GM18907 (cell line): ENCODE data around the gene PRPF39.
"Not testable (repeated sequence)": the region's sequence is repeated elsewhere in the genome, so short reads cannot be mapped to it uniquely, and the experiment has no call there.

ENCODE experiments used
- ATAC-seq: cut with Tn5 transposase; IDR thresholded peaks from one replicate; pipeline ENCODE4 v1.9.1; 2021; ENCODE audit warnings: mild to moderate bottlenecking, moderate library complexity; ENCODE audit not compliant: unreplicated experiment

Gene PRPF39

GRCh38 chr14:45135659-45136395 lies 51.9 kb downstream of the PRPF39 start, which contains the start of gene FANCM:
Gene FANCM (plus strand): TSS chr14:45135930. CDS start chr14:45136032, 102 bp downstream.
- peak; percentile 52 for ATAC-seq

GRCh38 chr14:45136399-45136798 lies 52.5 kb downstream of the PRPF39 start:
- ATAC-seq, result no peak

GRCh38 chr14:45140661-45141187 lies 56.8 kb downstream of the PRPF39 start:
- no peak for ATAC-seq

GRCh38 chr14:45142083-45142482 lies 58.2 kb downstream of the PRPF39 start:
- not testable (repeated sequence) for ATAC-seq

- ATAC-seq, result peak; percentile 57
These were observed 60.7 kb downstream of the PRPF39 start for GRCh38 chr14:45144658-45145057.

- ATAC-seq, result peak; percentile 50
These were observed 61.3 kb downstream of the PRPF39 start for GRCh38 chr14:45145214-45145613.

GRCh38 chr14:45149602-45150001 lies 65.7 kb downstream of the PRPF39 start:
- ATAC-seq, result no peak

- ATAC-seq, result no peak
These were observed 66.5 kb downstream of the PRPF39 start for GRCh38 chr14:45150386-45150890.

GRCh38 chr14:45156067-45156466 lies 72.2 kb downstream of the PRPF39 start:
- ATAC-seq, result peak; percentile 73
